Breast epithelium (tissue), 3 donors: ENCODE data around the gene SLC25A36.

Experiments
- CTCF ChIP-seq, 3 donors: fragments of 450-650 bp; IDR thresholded peaks; one replicate each; pipeline ENCODE4 v1.5.1; 2016 to 2017; ENCODE audit warnings: antibody characterized with exemption in 3 of 3, mild to moderate bottlenecking in 3 of 3, moderate library complexity in 3 of 3
- POLR2A ChIP-seq: fragments of 450-650 bp; IDR thresholded peaks from one replicate; pipeline ENCODE4 v1.6.1; 2016; ENCODE audit warnings: antibody characterized with exemption, mild to moderate bottlenecking, moderate library complexity

GRCh38 chr3:140933552-140933951 lies 8.1 kb upstream of the SLC25A36 start:
- no peak for TF ChIP-seq POLR2A
- TF ChIP-seq CTCF (IDR thresholded peaks at IDR 0.05) = no peak
